ENCODE data around the gene B3GALT6.

B3GALT6 gene

DNA sequence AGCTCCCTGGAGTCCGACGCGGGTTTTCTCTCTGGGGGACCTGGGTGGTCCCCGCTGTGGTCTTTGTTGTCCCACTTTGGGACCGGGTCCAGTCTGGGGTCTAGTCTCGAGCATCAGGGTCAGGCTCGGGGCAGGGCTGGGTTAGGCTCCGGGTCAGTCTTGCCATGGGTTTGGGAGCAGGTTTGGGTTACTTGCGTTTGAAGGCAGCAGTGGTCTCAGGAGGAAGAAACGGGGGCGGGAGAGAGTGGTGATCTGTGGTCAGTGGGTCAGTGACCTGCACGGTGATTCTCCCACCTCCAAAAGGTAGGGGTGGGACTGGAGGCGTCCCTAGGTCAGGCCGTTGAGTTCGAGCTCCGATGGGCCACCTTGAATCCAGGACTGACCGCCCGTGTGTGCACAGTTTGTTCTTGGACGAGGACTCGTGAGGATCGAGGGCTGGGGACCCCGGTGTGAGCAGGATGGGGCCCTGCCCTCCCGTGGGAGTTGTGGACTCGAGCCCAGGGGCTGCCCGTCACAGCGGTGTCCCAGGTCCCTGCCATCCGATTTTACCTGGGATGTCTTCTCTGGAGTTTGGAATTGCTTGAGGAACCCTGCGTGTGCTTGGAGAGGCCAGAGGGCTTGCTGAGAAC lies 2.3 kb downstream of the B3GALT6 start:
- no peak for DNase-seq

GRCh38 chr1:1235016-1235744 lies 3.1 kb downstream of the B3GALT6 start:
- DNase-seq: no peak

DNA sequence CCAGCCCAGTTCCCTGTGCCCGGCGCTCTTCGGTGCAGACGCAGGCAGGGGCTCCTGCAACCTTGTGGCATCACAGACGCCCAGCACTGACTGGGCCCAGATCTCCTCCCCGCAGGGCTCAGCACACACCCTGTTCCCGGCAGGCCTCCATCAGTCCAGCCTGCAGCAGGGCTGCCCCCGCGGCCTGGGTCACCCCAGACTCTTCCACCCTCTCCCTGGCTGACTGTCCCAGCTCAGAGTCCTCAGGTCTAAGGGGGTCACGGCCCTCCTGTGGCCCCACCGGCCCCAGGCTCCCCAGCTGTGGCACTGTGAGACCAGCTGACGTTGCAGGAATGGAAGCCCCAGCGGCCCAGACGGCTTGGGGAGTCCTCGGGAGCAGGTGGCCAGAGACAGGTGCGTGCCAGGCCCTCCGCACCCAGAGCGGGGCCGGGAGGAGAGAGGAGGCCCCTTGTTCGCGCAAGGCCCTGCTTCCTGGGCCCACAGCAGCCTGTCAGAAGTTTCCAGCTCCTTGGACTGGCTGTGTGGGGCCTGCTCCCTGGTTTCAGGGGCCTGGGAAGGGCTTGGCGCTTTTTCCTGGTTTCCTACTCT lies 4.2 kb downstream of the B3GALT6 start:
- DNase-seq: no peak

- DNase-seq: no peak
These were observed 5.2 kb downstream of the B3GALT6 start for GRCh38 chr1:1236945-1237873.

DNA sequence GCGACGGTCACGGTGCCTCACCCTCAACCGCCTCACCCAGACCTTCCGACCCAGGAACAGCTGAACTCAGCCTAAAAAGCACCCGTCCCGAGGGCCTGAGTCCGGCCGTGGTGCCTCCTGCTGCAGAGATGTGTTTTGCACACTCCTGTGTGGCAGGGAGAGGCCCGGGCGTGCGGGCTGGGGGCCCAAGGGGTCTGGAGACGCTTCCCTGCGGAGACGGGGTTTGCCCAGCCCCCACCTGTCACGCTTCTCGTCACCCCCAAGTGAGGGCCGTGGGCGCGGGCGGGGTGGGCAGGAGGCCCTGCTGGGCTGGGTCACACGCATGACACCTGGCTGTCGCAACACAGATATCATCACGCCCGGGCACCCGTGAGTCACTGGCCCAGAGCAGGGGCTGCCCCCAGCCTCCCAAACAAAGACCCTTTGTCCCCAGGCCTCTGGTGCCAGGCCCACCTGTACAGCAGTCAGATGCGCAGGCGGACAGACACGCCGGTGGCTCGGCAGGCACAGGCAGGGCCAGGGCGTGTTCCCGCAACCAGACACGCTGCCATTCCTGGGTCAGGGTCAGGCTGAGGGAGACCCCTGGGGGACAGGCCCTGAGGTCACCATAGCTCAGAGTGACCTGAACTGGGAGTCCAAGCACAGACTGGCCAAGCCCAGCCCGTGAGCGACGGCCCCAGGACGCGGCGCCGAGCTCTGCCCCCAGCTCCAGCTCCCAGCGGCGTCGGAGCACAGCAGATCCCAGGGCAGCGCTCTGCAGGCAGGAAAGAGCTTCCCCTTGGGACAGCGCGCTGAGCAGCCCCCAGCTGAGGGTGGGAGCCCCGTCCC lies 6.1 kb downstream of the B3GALT6 start:
- no peak for DNase-seq

DNA sequence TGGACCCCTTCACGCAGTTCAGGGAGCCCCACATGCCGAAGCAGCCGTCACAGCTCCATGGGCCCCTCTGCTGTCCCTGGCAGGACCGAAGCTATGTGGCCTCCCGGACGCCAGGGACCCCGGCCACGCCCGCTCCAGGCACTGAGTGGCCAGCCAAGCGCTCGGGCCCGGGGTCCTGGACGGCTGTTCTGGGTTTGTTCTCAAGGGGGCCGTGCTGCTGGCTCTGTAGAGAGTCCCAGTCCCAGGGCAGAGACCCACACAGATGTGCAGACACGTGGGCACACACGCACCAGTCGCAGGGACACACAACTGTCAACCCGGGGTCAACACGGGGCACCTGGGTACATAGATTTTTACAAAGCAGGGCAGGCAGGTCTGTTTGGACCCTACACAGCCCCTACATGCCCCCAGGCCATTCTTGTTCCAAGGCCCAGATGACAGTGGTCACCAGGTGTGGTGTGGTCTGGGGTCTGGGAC lies 6.7 kb downstream of the B3GALT6 start:
- DNase-seq: no peak

DNA sequence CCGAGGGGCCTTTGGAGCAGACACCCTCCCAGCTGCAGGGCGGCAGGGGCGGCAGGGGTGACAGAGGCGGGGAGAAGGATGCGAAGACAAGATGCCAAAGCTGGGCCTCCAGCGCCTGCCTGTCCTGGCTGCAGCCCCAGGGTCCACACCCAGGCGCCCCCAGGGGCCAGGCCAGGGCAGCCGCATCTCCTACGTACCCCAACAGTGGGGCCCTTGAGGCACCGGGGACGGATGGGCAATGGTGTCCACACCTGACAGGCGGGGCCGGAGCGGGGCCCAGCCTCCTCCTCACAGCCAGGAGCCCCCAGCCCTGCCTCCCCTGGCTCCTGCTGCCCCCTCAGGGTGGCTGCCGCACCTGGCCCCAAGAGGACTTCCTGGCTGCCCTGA lies 7.2 kb downstream of the B3GALT6 start:
- DNase-seq: no peak

DNA sequence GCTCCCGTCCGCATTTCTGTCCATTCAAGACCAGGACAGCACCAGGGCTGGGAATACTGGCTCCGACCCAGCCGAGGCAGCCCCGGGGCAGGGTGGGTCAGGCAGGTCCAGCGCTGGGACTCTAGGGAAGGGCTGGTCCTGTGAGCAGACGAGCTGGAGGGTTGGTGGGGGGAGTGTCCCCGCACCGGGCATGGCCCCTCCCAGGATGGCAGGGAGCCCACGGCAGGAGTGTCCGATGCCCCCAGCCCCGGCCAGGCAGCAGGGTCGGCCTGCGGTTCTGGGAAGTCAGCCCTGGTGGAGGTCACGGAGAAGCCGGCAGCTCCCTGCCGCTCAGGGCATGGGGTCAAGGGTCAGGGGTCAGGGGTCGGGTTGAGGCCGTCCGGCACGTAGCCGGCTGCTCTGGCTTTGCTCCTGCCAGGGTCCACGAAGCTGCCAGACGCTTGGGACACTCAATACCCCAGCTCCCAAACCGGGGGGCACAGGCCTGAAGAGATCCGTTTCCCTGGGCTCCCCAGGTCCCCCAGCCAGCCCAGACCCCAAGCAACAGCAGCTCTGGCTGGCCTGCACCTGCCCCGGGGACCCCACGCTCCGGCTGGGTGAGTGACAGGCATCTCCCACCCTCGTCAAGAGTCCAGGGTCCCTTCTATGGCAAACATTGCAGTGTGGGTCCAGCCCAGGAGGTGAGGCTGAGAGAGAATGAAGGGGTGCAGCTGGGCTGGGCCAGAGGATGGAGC lies 7.7 kb downstream of the B3GALT6 start:
- DNase-seq: no peak

- DNase-seq: no peak
These were observed 8.3 kb downstream of the B3GALT6 start for GRCh38 chr1:1240348-1240732.

DNA sequence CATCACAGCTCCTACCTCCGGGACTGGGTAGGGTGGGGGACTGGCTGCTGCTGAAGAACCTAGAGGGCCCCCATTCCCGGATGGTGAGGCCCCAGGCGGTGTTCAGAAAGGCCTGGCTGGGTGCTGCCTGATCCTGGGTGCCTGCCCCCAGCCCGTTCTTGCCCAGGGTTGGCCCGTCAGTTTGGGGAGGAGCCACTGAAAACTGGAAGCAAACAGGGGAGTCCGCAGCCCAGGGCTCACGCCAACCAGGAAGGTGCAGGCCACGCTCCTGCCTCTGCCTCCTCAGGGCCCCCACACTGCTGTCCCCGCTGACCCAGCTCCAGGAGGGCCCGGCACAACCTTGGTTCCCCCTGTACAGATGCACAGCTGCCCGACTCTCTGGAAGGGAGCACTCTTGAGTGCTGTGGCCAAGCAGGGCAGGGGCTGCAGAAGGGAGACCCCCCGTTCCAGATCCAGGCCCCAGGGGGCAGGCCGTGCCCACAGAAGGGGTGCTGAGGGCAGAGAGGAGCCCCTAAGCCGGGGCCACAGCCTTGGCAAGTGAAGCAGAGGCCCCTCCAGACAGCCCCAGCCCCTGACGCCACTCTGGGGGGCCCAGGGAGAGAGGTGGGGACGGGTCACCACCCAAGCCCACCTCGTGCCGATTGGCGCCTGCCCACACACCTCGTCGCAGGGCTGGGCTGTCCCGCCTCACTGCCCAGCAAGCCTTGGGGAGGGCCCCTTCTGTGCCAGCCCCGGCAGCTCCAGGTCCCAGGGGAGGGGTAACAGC lies 9.0 kb downstream of the B3GALT6 start:
- no peak for DNase-seq

DNA sequence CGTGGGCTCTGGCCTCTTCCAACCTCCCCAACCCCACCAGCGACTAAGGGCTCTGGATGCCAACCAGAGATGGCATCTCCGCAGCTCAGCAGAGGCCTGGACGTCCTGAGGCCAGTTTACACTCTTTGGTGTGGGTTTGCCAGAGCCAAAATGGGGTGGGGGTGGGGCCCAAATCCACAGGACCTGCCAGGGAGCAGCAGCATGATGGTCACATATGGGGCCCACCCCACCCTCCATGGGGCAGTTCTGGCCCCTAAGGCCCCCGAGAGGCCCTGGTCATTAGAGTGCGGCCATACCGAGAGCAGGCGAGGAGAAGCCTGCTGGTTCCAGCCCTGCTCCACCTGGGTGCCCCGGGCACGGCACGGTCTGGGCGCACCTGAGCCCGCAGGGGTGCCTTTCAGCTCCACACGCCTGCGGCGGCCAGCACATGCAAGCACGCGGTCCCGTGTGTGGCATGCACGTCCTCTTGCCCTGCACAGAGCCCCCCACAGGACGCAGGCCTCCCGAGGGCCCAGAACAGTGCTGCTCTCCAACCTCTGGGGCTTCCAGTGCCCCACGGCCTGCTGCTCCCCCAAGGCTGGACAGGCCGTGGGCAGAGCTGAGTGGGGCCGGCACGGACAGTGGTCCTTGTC lies 9.7 kb downstream of the B3GALT6 start:
- no peak for DNase-seq

- no peak for DNase-seq
These were observed 10.6 kb downstream of the B3GALT6 start for GRCh38 chr1:1242461-1243265.

DNA sequence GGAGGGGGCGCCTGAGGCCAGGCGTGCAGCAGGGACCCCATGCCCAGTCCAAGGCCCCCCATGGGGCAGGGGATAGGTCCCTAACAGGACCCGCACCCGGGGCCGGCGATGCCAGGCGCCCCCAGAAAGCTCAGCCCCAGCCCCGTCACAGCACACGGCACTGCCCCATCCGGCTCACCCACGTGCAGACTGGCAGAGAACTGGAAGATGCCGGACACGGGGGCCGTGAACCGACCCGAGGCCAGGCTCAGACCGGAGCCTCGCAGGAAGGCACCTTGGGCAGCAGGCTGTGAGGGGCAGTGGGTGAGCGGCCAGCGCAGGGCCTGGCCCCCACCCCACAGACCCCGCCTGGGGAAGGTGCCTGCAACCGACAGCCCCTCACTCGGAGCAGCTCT lies 11.2 kb downstream of the B3GALT6 start:
- DNase-seq: no peak

DNA sequence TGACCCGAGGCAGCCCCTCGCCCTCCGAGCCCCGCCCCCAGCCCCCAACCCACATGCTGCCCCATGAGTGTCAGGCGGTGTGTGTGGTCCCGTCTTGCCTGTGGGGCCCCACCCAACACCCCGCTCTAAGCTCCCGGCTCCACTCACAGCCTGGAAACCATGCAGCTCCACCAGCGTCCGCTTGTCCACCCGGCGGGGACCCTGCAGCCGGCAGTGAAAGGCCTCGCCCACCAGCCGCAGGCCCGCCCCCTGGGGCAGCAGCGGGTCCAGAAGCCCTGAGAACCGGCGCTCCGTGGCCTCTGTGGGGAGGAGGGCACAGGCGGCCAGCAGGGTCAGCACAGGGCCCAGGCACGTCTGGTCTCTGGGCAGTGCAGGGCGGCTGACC lies 11.8 kb downstream of the B3GALT6 start:
- DNase-seq: no peak

DNA sequence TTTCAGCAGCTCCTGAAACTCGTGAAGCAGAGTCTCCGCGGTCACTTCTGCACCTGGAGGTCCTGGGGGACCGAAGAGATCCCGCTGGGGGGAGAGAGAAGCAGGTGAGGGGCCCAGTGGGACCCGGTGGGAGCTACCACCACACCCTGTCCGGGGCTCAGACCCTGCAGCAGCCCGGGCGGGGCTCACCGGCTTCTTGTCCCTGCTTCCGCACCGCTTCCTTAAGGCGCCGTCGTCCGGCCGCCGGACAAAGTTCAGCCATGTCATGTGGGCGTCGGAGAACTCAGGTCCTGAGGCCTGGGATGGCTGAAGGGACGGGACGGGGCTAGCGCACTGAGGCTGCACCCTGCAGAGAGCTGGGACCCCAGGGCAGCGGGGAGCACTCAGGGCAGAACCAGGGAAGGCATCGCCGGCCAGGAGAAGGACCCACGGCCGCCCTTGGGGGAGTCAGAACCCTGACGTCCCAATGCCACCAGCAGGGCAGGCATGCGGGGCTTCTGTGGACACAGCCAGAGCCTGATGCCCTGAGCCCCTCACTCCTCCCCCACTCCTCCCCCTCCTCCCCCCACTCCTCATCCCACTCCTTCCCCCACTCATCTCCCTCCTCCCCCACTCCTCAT lies 12.3 kb downstream of the B3GALT6 start:
- DNase-seq: no peak

DNA sequence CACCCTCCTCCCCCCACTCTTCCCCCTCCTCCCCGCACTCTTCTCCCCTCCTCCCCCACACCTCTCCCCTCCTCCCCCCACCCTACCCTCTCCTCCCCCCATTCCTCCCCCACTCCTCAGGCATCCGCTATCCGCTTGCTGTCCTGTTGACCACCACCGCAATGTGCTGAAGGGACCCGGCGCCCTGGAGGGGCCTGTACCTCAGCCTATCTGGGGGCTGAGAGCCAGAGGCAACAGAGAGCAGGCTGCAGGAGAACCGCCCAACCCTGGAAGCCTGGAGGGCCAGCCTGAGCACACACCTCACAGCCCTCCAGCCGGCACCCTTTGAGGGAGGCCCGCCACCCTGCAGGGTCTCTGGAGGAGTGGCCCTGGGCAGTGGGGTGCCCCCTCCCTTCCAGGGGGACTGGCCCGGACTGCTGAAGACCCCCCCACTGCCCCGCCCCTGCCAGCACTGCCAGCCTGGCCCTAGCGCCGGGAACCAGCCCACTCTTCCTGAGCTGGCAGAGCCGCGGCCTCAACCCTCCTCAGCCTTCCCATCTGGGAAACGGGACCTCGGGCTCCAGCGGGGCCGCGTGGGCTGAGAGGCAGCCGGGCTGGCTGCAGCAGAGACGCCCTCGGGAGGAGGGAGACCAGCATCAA lies 13.3 kb downstream of the B3GALT6 start:
- no peak for DNase-seq

- DNase-seq: no peak
These were observed 14.0 kb downstream of the B3GALT6 start for GRCh38 chr1:1245817-1246576.
